Gastroesophageal sphincter (tissue), 4 donors: ENCODE measurements around the gene VWA8. TPM values are rescaled to one million over a fixed set of nuclear protein-coding genes. Genes with fewer than 3 reads are reported as not detected.
A peak's percentile ranks its signal among the peaks of the same experiment; 100 is the strongest.

Experiments
- ATAC-seq: fragments of 150-250 bp; one replicate; pipeline ENCODE4 v1.9.1; 2016; ENCODE audit warnings: mild to moderate bottlenecking, moderate library complexity
- H3K27ac ChIP-seq, 4 donors: fragments of 200-600 bp; sonication (generic) in 3 of 4; 1 replicate in 3 of 4; 2 replicates in 1 of 4; pipeline ENCODE4 v1.5.1; 2016 to 2019
- H3K27me3 ChIP-seq: fragments of 200-600 bp; sonication (generic); one replicate; pipeline ENCODE4 v1.5.1; 2019
- H3K36me3 ChIP-seq, 2 donors: fragments of 200-600 bp; sonication (generic); one replicate each; pipeline ENCODE4 v1.5.1; 2019; ENCODE audit warnings: control low read depth in 1 of 2
- H3K4me1 ChIP-seq, 3 donors: fragments of 200-600 bp; sonication (generic); 1 replicate in 2 of 3; 2 replicates in 1 of 3; pipeline ENCODE4 v1.5.1; 2016 to 2019; ENCODE audit warnings: control low read depth in 2 of 3
- H3K4me3 ChIP-seq, 2 donors: fragments of 200-600 bp; sonication (generic); one replicate each; pipeline ENCODE4 v1.5.1; 2019; ENCODE audit warnings: mild to moderate bottlenecking in 1 of 2, moderate library complexity in 1 of 2
- H3K9me3 ChIP-seq, 3 donors: fragments of 200-600 bp; sonication (generic); one replicate each; pipeline ENCODE4 v1.5.1; 2017 to 2019; ENCODE audit warnings: control low read depth in 2 of 3
- EP300 ChIP-seq: sonication (generic); formaldehyde crosslinking; IDR thresholded peaks from one replicate; pipeline ENCODE4 v1.6.1; 2017; ENCODE audit warnings: antibody characterized with exemption, mild to moderate bottlenecking
- POLR2A ChIP-seq, 2 donors: fragments of 450-650 bp; IDR thresholded peaks; one replicate each; pipeline ENCODE4 v1.6.1; 2017; ENCODE audit warnings: antibody characterized with exemption in 2 of 2, mild to moderate bottlenecking in 2 of 2, moderate library complexity in 1 of 2
- POLR2AphosphoS5 ChIP-seq: sonication (generic); formaldehyde crosslinking; IDR thresholded peaks from one replicate; pipeline ENCODE4 v1.6.1; 2017; ENCODE audit warnings: antibody characterized with exemption
- WGBS, 2 donors: methylation state at CpG; one replicate each; pipeline ENCODE4 v1.1.5; 2018; ENCODE audit warnings: low coverage in 1 of 2; 5-methylcytosine and 5-hydroxymethylcytosine counted together
- total RNA-seq, 4 donors: library from RNA; depleted of rRNA; stranded (reverse); fragments of >200 nt; gene quantifications; one replicate each; pipeline ENCODE4 v1.1.0, GENCODE V29; 2016
- TF ChIP-seq, protein P1 (sequence below), 4 experiments: fragments of 200-600 bp in 2 of 4; fragments of 450-650 bp in 2 of 4; sonication (generic) in 1 of 4; IDR thresholded peaks; one replicate each; pipeline ENCODE4 v1.5.1; 2017 to 2019; ENCODE audit warnings: antibody characterized with exemption in 4 of 4, mild to moderate bottlenecking in 2 of 4, moderate library complexity in 2 of 4

Gene VWA8
- total RNA-seq, 4 donors from 2014 or later = 20.3 to 34.7 (median 23.9) TPM

DNA sequence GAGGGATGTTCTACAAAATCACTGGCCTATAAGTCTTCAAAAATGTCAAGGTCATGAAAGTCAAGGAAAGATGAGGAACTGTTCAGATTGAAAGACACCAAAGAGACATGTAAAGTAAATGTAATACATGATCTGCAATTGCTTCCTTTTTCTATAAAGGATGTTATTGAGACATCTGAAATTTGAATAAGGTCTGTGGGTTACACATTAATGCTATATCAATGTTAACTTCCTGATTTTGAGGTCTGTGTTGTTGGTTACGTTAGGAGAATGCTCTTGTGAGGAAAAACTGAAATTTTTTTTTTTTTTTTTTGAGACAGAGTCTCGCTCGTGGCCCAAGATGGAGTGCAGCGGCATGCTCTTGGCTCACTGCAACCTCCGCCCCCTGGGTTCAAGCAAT lies 306.1 kb downstream of the VWA8 start:
- no peaks in the 10 kb centered on the region for H3K27me3 ChIP-seq
- WGBS, 2 donors = 86 to 88% methylated on average over 1 to 4 of the region's 5 CpGs
- H3K4me3 ChIP-seq = no peak overlapping the region
- ATAC-seq = no peak
- no peak overlapping the region for H3K27ac ChIP-seq
- H3K9me3 ChIP-seq = no peaks in the 10 kb centered on the region
- no peak for TF ChIP-seq EP300
- TF ChIP-seq POLR2A (IDR thresholded peaks at IDR 0.05) = no peak
- TF ChIP-seq, protein P1, sequence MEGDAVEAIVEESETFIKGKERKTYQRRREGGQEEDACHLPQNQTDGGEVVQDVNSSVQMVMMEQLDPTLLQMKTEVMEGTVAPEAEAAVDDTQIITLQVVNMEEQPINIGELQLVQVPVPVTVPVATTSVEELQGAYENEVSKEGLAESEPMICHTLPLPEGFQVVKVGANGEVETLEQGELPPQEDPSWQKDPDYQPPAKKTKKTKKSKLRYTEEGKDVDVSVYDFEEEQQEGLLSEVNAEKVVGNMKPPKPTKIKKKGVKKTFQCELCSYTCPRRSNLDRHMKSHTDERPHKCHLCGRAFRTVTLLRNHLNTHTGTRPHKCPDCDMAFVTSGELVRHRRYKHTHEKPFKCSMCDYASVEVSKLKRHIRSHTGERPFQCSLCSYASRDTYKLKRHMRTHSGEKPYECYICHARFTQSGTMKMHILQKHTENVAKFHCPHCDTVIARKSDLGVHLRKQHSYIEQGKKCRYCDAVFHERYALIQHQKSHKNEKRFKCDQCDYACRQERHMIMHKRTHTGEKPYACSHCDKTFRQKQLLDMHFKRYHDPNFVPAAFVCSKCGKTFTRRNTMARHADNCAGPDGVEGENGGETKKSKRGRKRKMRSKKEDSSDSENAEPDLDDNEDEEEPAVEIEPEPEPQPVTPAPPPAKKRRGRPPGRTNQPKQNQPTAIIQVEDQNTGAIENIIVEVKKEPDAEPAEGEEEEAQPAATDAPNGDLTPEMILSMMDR (IDR thresholded peaks at IDR 0.05) = no peak
- no peak for TF ChIP-seq POLR2AphosphoS5
- peaks cover 0 to 15% (median 0%) of the 10 kb centered on the region in 3 donors for H3K4me1 ChIP-seq
- no peaks in the 10 kb centered on the region for H3K36me3 ChIP-seq

DNA sequence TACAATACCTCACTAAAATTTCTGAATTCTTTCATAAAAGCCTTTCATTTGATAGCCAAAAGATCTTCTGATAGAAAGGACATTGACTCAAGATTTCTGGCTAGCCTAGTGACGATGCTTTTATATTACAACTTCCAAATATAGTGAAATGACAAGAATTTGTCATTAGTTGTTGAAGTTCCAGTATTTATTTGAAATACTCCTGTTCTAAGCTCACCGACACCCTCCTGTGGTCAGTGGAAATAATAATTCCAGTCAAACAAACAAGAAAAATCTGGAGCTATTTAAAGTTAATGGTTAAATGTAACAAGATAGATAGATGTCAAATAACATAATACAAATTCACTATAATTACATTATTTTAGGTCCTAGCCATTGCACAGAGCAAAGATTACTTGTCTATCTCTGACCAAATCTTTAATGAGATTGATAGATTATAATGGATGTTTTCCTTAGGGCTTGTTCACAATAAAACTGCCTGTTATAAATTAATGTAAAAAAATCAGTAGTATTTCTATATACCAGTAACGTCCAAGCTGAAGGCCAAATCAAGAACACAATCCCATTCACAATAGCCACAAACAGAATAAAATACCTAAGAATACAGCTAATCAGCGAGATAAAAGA lies 308.1 kb downstream of the VWA8 start:
- peak; percentile 62 for ATAC-seq
- Histone ChIP-seq H3K36me3 (no peaks in the 10 kb centered on the region), H3K9me3 (no peaks in the 10 kb centered on the region), H3K4me1 (peaks cover 0 to 25% (median 3%) of the 10 kb centered on the region in 3 donors), H3K27me3 (no peaks in the 10 kb centered on the region), H3K27ac (peak overlapping the region in 2 of 4 donors; percentile 2 to 43), H3K4me3 (no peak overlapping the region)
- 15 to 33% methylated on average over 2 to 4 of the region's 4 CpGs for WGBS, 2 donors
- TF ChIP-seq POLR2AphosphoS5 (no peak), EP300 (no peak)
- TF ChIP-seq, protein P1 (IDR thresholded peaks at IDR 0.05) = peak; percentile 38 to 78 (median 69)

DNA sequence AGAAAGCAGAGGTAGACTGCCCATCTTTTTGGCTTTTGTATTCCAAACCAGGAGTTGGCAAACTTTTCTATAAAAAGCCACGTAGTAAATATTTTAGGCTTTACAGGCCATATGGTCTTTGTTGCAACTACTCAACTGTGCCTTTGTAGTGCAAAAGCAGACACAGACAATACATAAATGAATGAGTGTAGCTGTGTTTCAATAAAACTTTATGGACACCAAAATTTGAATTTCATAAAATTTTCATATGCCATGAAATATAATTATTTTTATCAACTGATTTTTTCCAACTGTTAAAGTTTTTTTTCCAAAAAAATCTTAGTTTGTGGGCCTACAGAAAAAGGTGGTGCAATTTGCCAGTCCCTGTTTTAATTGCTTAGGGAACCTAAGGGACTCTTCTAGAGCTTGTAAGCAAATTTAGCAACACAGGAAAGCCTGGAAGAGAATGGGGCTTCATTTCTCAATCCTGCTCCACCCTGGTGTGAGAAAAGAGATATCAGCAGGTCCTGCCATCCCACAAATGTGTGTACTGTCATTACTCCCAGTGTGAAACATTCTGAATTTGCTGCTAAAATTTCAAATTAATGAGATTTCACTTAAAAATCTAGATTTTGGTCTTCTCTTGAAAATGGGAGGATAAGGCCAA lies 309.4 kb downstream of the VWA8 start:
- Histone ChIP-seq H3K4me1 (peaks cover 0 to 30% (median 3%) of the 10 kb centered on the region in 3 donors), H3K27me3 (no peaks in the 10 kb centered on the region), H3K36me3 (no peaks in the 10 kb centered on the region), H3K27ac (peak overlapping the region in 1 of 4 donors; percentile 43), H3K9me3 (no peaks in the 10 kb centered on the region), H3K4me3 (no peak overlapping the region)
- TF ChIP-seq EP300 = no peak
- TF ChIP-seq POLR2A (IDR thresholded peaks at IDR 0.05) = no peak
- TF ChIP-seq POLR2AphosphoS5 = no peak
- TF ChIP-seq, protein P1 (IDR thresholded peaks at IDR 0.05) = no peak
- ATAC-seq = no peak
- 64 to 91% methylated on average over 1 of the region's 1 CpG for WGBS, 2 donors

DNA sequence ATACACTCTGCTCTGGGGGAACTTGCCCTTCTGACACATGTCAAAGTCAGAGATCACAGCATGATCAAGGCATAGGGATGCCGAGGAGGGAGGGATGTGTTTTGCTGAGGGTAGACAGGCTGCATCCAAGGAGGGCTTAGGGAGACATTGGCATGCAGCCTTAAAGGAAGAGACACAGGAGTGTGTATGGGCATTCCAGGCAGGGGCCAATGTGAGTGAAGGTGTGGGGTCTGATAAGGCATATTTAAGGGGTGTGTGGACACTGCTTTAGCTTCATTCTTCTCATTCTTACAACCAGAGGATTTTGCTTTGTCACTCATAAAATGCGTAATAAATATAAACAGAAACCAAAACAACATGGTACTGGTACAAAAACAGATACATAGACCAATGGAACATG lies 310.2 kb downstream of the VWA8 start:
- WGBS, 2 donors = 89 to 100% methylated on average over 1 to 2 of the region's 2 CpGs
- H3K27ac ChIP-seq = peak overlapping the region in 1 of 4 donors; percentile 31
- TF ChIP-seq POLR2A (IDR thresholded peaks at IDR 0.05) = no peak
- no peak for TF ChIP-seq POLR2AphosphoS5
- no peak for TF ChIP-seq EP300
- TF ChIP-seq, protein P1 (IDR thresholded peaks at IDR 0.05) = no peak
- H3K4me3 ChIP-seq = no peak overlapping the region
- H3K9me3 ChIP-seq = no peaks in the 10 kb centered on the region
- H3K27me3 ChIP-seq = no peaks in the 10 kb centered on the region
- peaks cover 0 to 37% (median 5%) of the 10 kb centered on the region in 3 donors for H3K4me1 ChIP-seq
- no peak for ATAC-seq
- H3K36me3 ChIP-seq = no peaks in the 10 kb centered on the region

DNA sequence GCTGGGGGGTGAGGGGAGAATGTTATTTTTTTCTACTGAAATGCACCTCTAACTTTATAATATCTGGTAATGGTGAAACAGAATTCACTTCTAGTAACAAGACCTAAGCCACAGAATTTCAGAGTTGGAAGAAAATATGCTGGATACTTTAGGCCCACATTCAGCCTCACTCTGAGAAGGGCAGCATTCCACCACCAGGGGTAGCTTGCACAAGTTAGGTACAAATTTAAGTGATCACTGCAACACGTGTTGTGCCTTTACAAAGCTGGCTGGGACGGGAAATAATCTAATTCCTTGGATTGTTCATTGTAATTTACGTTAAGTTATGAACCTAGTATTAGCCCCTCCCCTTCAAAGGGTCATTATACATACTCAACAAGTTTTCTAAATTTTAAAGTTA lies 311.2 kb downstream of the VWA8 start:
- peak overlapping the region in 2 of 4 donors; percentile 9 to 13 for H3K27ac ChIP-seq
- 66 to 78% methylated on average over 3 of the region's 3 CpGs for WGBS, 2 donors
- peaks cover 0 to 48% (median 9%) of the 10 kb centered on the region in 3 donors for H3K4me1 ChIP-seq
- H3K9me3 ChIP-seq = no peaks in the 10 kb centered on the region
- TF ChIP-seq, protein P1 (IDR thresholded peaks at IDR 0.05) = peak in 3 of 4 experiments; percentile 24 to 38 (median 36)
- TF ChIP-seq POLR2A (IDR thresholded peaks at IDR 0.05) (no peak), POLR2AphosphoS5 (no peak)
- H3K4me3 ChIP-seq = no peak overlapping the region
- no peaks in the 10 kb centered on the region for H3K36me3 ChIP-seq
- no peak for ATAC-seq
- H3K27me3 ChIP-seq = no peaks in the 10 kb centered on the region
